IMR-90 (cell line): ENCODE data around the gene PDZRN3. TPM values are rescaled to one million over a fixed set of nuclear protein-coding genes. Genes with fewer than 3 reads are reported as not detected.

Source experiments
- ATAC-seq: fragments of 200-7000 bp; cut with Tn5 transposase; 2 replicates; pipeline ENCODE4 v1.9.1; 2020; ENCODE audit warnings: low read depth, mild to moderate bottlenecking, moderate library complexity
- BruUV-seq: library from RNA; stranded (reverse); fragments of 400-500 nt; replicated peaks from 2 replicates; lab custom pipeline; 2021; lab: Mats Ljungman, UMichigan
- CTCF ChIA-PET: fragments of 300-600 bp; formaldehyde crosslinking; extraction: SDS; loops from one replicate; lab custom pipeline; 2021; ENCODE audit warnings: antibody characterized with exemption; lab: Yijun Ruan, JAX
- POLR2A ChIA-PET: fragments of 300-600 bp; sonication (Branson Sonifier 250); formaldehyde crosslinking; loops from one replicate; lab custom pipeline; 2022; ENCODE audit warnings: antibody characterized with exemption; ENCODE audit not compliant: unreplicated experiment; lab: Charles Lee
- DNase-seq: peaks from one replicate; pipeline ENCODE4 v3.0.0; 2013
- H2AFZ ChIP-seq: replicated peaks from 2 replicates; pipeline ENCODE3; 2013; ENCODE audit warnings: low read length, mild to moderate bottlenecking; ENCODE audit not compliant: poor library complexity
- H2AK5ac ChIP-seq: 2 replicates; pipeline ENCODE4 v1.6.1; 2013; ENCODE audit warnings: low read depth, low read length, inconsistent platforms
- H2AK9ac ChIP-seq: replicated peaks from 2 replicates; pipeline ENCODE3; 2013; ENCODE audit warnings: mild to moderate bottlenecking, low read depth, low read length, moderate library complexity; ENCODE audit not compliant: poor library complexity
- H2BK120ac ChIP-seq: 2 replicates; pipeline ENCODE4 v1.6.1; 2013; ENCODE audit warnings: low read depth, low read length, inconsistent platforms
- H2BK15ac ChIP-seq: 3 replicates; pipeline ENCODE4 v1.6.1; 2013; ENCODE audit warnings: low read depth, low read length, inconsistent platforms
- H2BK20ac ChIP-seq: 2 replicates; pipeline ENCODE4 v1.6.1; 2013; ENCODE audit warnings: low read depth, mild to moderate bottlenecking, inconsistent platforms, low read length, moderate library complexity
- H2BK5ac ChIP-seq: 2 replicates; pipeline ENCODE4 v1.6.1; 2013; ENCODE audit warnings: mild to moderate bottlenecking, low read depth, low read length, inconsistent platforms; ENCODE audit not compliant: poor library complexity, severe bottlenecking
- H3K14ac ChIP-seq: replicated peaks from 2 replicates; pipeline ENCODE4 v1.6.1; 2013; ENCODE audit warnings: low read depth, low read length, inconsistent platforms
- H3K18ac ChIP-seq: 2 replicates; pipeline ENCODE4 v1.6.1; 2013; ENCODE audit warnings: low read depth, low read length, control low read depth
- H3K23ac ChIP-seq: 2 replicates; pipeline ENCODE4 v1.6.1; 2013; ENCODE audit warnings: low read depth, low read length, inconsistent platforms
- H3K27ac ChIP-seq: 2 replicates; pipeline ENCODE4 v1.5.1; 2013; ENCODE audit warnings: mild to moderate bottlenecking, control low read depth, low read length; ENCODE audit not compliant: insufficient read depth
- H3K27me3 ChIP-seq: 2 replicates; pipeline ENCODE4 v1.6.1; 2013; ENCODE audit warnings: low read length; ENCODE audit not compliant: control insufficient read depth, insufficient read depth
- H3K36me3 ChIP-seq: 2 replicates; pipeline ENCODE4 v1.6.1; 2013; ENCODE audit warnings: low read length, mixed read lengths; ENCODE audit not compliant: control insufficient read depth, insufficient read depth
- H3K4ac ChIP-seq: 2 replicates; pipeline ENCODE4 v1.6.1; 2013; ENCODE audit warnings: low read depth, low read length, inconsistent platforms
- H3K4me1 ChIP-seq: 2 replicates; pipeline ENCODE4 v1.6.1; 2013; ENCODE audit warnings: low read length, mixed read lengths; ENCODE audit not compliant: control insufficient read depth, insufficient read depth
- H3K4me2 ChIP-seq: 2 replicates; pipeline ENCODE4 v1.6.1; 2013; ENCODE audit warnings: low read depth, mild to moderate bottlenecking, control low read depth, low read length, moderate library complexity
- H3K4me3 ChIP-seq: 2 replicates; pipeline ENCODE4 v1.5.1; 2013; ENCODE audit warnings: low read depth, mild to moderate bottlenecking, control low read depth, low read length, moderate library complexity; ENCODE audit not compliant: insufficient read depth
- H3K56ac ChIP-seq: 2 replicates; pipeline ENCODE4 v1.6.1; 2013; ENCODE audit warnings: low read length, inconsistent platforms; ENCODE audit not compliant: insufficient read depth; ENCODE audit errors: extremely low read depth
- H3K79me1 ChIP-seq, 2 experiments: 2 replicates each; pipeline ENCODE4 v1.6.1; 2013; ENCODE audit warnings: low read length in 2 of 2, inconsistent platforms in 1 of 2, low read depth in 1 of 2
- H3K9ac ChIP-seq: 2 replicates; pipeline ENCODE4 v1.6.1; 2013; ENCODE audit warnings: low read depth, low read length, control low read depth
- H3K9me1 ChIP-seq: 2 replicates; pipeline ENCODE4 v1.6.1; 2013; ENCODE audit warnings: low read length, inconsistent platforms; ENCODE audit not compliant: insufficient read depth
- H3K9me3 ChIP-seq: 2 replicates; pipeline ENCODE4 v1.6.1; 2013; ENCODE audit warnings: low read length; ENCODE audit not compliant: control insufficient read depth, insufficient read depth
- H4K20me1 ChIP-seq: 2 replicates; pipeline ENCODE4 v1.6.1; 2013; ENCODE audit warnings: low read length, inconsistent platforms; ENCODE audit not compliant: insufficient read depth
- H4K5ac ChIP-seq: 2 replicates; pipeline ENCODE4 v1.6.1; 2013; ENCODE audit warnings: mild to moderate bottlenecking, low read depth, low read length, control low read depth
- H4K8ac ChIP-seq, 2 experiments: 2 replicates each; pipeline ENCODE4 v1.6.1; 2013; ENCODE audit warnings: low read depth in 2 of 2, low read length in 2 of 2, control low read depth in 1 of 2, inconsistent platforms in 1 of 2
- H4K91ac ChIP-seq: 2 replicates; pipeline ENCODE4 v1.6.1; 2013; ENCODE audit warnings: low read depth, low read length, inconsistent platforms; ENCODE audit not compliant: insufficient read depth
- BHLHE40 ChIP-seq: fragments of 150-350 bp; IDR thresholded peaks from 2 replicates; pipeline ENCODE4 v1.6.1; 2016; ENCODE audit warnings: mild to moderate bottlenecking, low read depth, low read length
- CEBPB ChIP-seq: IDR thresholded peaks from 2 replicates; pipeline ENCODE4 v1.6.1; 2012; ENCODE audit warnings: low read depth, low read length, improper control_type of control experiment
- CHD1 ChIP-seq: IDR thresholded peaks from 2 replicates; pipeline ENCODE4 v1.6.1; 2012; ENCODE audit warnings: low read depth, low read length, improper control_type of control experiment
- ELK1 ChIP-seq: fragments of 150-350 bp; IDR thresholded peaks from 2 replicates; pipeline ENCODE4 v1.6.1; 2016; ENCODE audit warnings: low read depth, mild to moderate bottlenecking, low read length, moderate library complexity, borderline replicate concordance
- FOS ChIP-seq: fragments of 150-350 bp; IDR thresholded peaks from 2 replicates; pipeline ENCODE4 v1.6.1; 2016; ENCODE audit warnings: low read depth, low read length
- MAFK ChIP-seq: IDR thresholded peaks from 2 replicates; pipeline ENCODE4 v1.6.1; 2012; ENCODE audit warnings: low read depth, low read length, improper control_type of control experiment
- MAZ ChIP-seq: IDR thresholded peaks from 2 replicates; pipeline ENCODE4 v1.6.1; 2012; ENCODE audit warnings: low read depth, mild to moderate bottlenecking, low read length, improper control_type of control experiment, moderate library complexity, borderline replicate concordance
- MXI1 ChIP-seq: IDR thresholded peaks from 2 replicates; pipeline ENCODE4 v1.6.1; 2012; ENCODE audit warnings: low read depth, mild to moderate bottlenecking, low read length, moderate library complexity, borderline replicate concordance
- NFE2L2 ChIP-seq: fragments of 150-350 bp; IDR thresholded peaks from 2 replicates; pipeline ENCODE4 v1.6.1; 2016; ENCODE audit warnings: low read depth, mild to moderate bottlenecking, low read length
- POLR2A ChIP-seq: IDR thresholded peaks from 2 replicates; pipeline ENCODE4 v1.6.1; 2012; ENCODE audit warnings: mild to moderate bottlenecking, low read depth, low read length
- RAD21 ChIP-seq: IDR thresholded peaks from 2 replicates; pipeline ENCODE4 v1.6.1; 2012; ENCODE audit warnings: low read length, improper control_type of control experiment
- RCOR1 ChIP-seq: IDR thresholded peaks from 2 replicates; pipeline ENCODE4 v1.6.1; 2012; ENCODE audit warnings: mild to moderate bottlenecking, low read length, improper control_type of control experiment; ENCODE audit not compliant: insufficient replicate concordance
- RFX5 ChIP-seq: IDR thresholded peaks from 2 replicates; pipeline ENCODE4 v1.8.0; 2012; ENCODE audit warnings: low read depth, mild to moderate bottlenecking, low read length, moderate library complexity
- SMC3 ChIP-seq: fragments of 150-350 bp; IDR thresholded peaks from 2 replicates; pipeline ENCODE4 v1.6.1; 2016; ENCODE audit warnings: low read depth, mild to moderate bottlenecking, antibody characterized with exemption, low read length, moderate library complexity
- WGBS, 2 experiments: methylation state at CpG; one replicate each; pipeline versions ENCODE4 v1.1.5 to v1.1.7; 2013; ENCODE audit warnings: missing lambda C conversion rate in 2 of 2; ENCODE audit not compliant: insufficient read length in 1 of 2; ENCODE audit errors: extremely low coverage in 2 of 2; 5-methylcytosine and 5-hydroxymethylcytosine counted together
- dilution Hi-C: fragments of 300-500 bp; cut with HindIII; formaldehyde crosslinking; loops from one replicate; pipeline ENCODE4 v1.14.3; 2018; ENCODE audit warnings: low sequenced_read_pairs; ENCODE audit not compliant: unreplicated experiment
- in situ Hi-C: fragments of 300-500 bp; cut with MboI; formaldehyde crosslinking; loops from 3 replicates; pipeline ENCODE4 v1.14.3; 2019; ENCODE audit warnings: low sequenced_read_pairs, inconsistent platforms, mixed read lengths
- intact Hi-C: fragments of 100-400 bp; cut with micrococcal nuclease; formaldehyde crosslinking; loops from 2 replicates; pipeline ENCODE4 v1.10.0; 2022
- polyA plus RNA-seq, 3 experiments: library from polyadenylated mRNA; depleted of rRNA; stranded (reverse); fragments of >200 nt; gene quantifications; 2 replicates each; pipeline ENCODE4 v1.2.3, GENCODE V29; 2012; ENCODE audit warnings: low replicate concordance in 1 of 3
- total RNA-seq: library from RNA; depleted of rRNA; stranded (reverse); fragments of >200 nt; gene quantifications from 2 replicates; pipeline ENCODE4 v1.2.3, GENCODE V29; 2012
- TF ChIP-seq, protein P1 (sequence below): conservative IDR thresholded peaks from 2 replicates; pipeline ENCODE4 v1.5.1; 2012; ENCODE audit warnings: mild to moderate bottlenecking, low read depth, low read length, improper control_type of control experiment
- TF ChIP-seq, protein P2 (sequence below): fragments of 150-350 bp; IDR thresholded peaks from 2 replicates; pipeline ENCODE4 v1.6.1; 2017; ENCODE audit warnings: mild to moderate bottlenecking, antibody characterized with exemption, low read length, low read depth

The PDZRN3 gene
- total and polyA plus RNA-seq, 2 of the 4 experiments (the other 2 are of a cell fraction): 9.4 to 17.0 TPM

- no peak overlapping the region for H3K23ac ChIP-seq
- H3K36me3 ChIP-seq: no peaks in the 10 kb centered on the region
- no peaks in the 10 kb centered on the region for H3K79me1 ChIP-seq
- ATAC-seq: no peak
- no TSS peak for BruUV-seq
- H4K5ac ChIP-seq: no peak overlapping the region
- no peak overlapping the region for H3K27ac ChIP-seq
- peaks cover 2% of the 10 kb centered on the region; the same call in 1 of the 2 replicates for H3K27me3 ChIP-seq
- H3K4ac ChIP-seq: no peak overlapping the region
- H3K56ac ChIP-seq: no peak overlapping the region
- H2AK9ac ChIP-seq: no peak overlapping the region
- CTCF ChIA-PET: no interaction called here
- H2BK20ac ChIP-seq: no peak overlapping the region
- DNase-seq: no peak
- no peak overlapping the region for H3K4me2 ChIP-seq
- no peak overlapping the region for H4K91ac ChIP-seq
- H3K4me3 ChIP-seq: no peak overlapping the region
- WGBS, 2 experiments: no CpG with 5 or more reads among the region's 3 CpGs
- no peak overlapping the region for H2BK120ac ChIP-seq
- POLR2A ChIA-PET: no interaction called here
- TF ChIP-seq CHD1 (no peak), RFX5 (no peak), RCOR1 (no peak), SMC3 (no peak), CEBPB (no peak), BHLHE40 (no peak), MAFK (no peak), MAZ (no peak), ELK1 (no peak), MXI1 (no peak), RAD21 (no peak), FOS (no peak), NFE2L2 (no peak), POLR2A (no peak)
- TF ChIP-seq, protein P1, sequence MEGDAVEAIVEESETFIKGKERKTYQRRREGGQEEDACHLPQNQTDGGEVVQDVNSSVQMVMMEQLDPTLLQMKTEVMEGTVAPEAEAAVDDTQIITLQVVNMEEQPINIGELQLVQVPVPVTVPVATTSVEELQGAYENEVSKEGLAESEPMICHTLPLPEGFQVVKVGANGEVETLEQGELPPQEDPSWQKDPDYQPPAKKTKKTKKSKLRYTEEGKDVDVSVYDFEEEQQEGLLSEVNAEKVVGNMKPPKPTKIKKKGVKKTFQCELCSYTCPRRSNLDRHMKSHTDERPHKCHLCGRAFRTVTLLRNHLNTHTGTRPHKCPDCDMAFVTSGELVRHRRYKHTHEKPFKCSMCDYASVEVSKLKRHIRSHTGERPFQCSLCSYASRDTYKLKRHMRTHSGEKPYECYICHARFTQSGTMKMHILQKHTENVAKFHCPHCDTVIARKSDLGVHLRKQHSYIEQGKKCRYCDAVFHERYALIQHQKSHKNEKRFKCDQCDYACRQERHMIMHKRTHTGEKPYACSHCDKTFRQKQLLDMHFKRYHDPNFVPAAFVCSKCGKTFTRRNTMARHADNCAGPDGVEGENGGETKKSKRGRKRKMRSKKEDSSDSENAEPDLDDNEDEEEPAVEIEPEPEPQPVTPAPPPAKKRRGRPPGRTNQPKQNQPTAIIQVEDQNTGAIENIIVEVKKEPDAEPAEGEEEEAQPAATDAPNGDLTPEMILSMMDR: no peak
- TF ChIP-seq, protein P2, sequence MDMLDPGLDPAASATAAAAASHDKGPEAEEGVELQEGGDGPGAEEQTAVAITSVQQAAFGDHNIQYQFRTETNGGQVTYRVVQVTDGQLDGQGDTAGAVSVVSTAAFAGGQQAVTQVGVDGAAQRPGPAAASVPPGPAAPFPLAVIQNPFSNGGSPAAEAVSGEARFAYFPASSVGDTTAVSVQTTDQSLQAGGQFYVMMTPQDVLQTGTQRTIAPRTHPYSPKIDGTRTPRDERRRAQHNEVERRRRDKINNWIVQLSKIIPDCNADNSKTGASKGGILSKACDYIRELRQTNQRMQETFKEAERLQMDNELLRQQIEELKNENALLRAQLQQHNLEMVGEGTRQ: no peak
- H2BK5ac ChIP-seq: no peak overlapping the region
- in situ Hi-C loops (no loop called here), intact Hi-C loops (no loop called here), dilution Hi-C loops (no loop called here)
- H3K18ac ChIP-seq: no peak overlapping the region
- no peak overlapping the region for H3K9ac ChIP-seq
- H2AFZ ChIP-seq: no peak overlapping the region
- no peaks in the 10 kb centered on the region for H3K9me1 ChIP-seq
- H3K14ac ChIP-seq: no peak overlapping the region
- H4K20me1 ChIP-seq: no peaks in the 10 kb centered on the region
- no peaks in the 10 kb centered on the region for H3K4me1 ChIP-seq
- H4K8ac ChIP-seq: no peak overlapping the region
- H2AK5ac ChIP-seq: no peak overlapping the region
- H2BK15ac ChIP-seq: no peak overlapping the region
- no peaks in the 10 kb centered on the region for H3K9me3 ChIP-seq
These were observed 292.2 kb downstream of the PDZRN3 start for GRCh38 chr3:73332558-73332957.
